K562 (cell line): Measurements from ENCODE around the gene TUBA1A. TPM values are rescaled to one million over a fixed set of nuclear protein-coding genes. Genes with fewer than 3 reads are reported as not detected.

ENCODE experiments used
- ADNP ChIP-seq: fragments of 200-800 bp; sonication (Bioruptor generic); IDR thresholded peaks from 2 replicates; pipeline ENCODE4 v1.6.1; 2016; ENCODE audit warnings: missing genetic modification characterization, missing compliant biosample characterization
- CGGBP1 ChIP-seq: fragments of 250-450 bp; sonication (Bioruptor Pico); IDR thresholded peaks from 2 replicates; pipeline ENCODE4 v1.9.0; 2021; ENCODE audit warnings: mild to moderate bottlenecking
- EP400 ChIP-seq: fragments of 450-650 bp; IDR thresholded peaks from 2 replicates; pipeline ENCODE4 v1.6.1; 2017; ENCODE audit warnings: antibody characterized with exemption, mild to moderate bottlenecking, moderate library complexity
- HLTF ChIP-seq: fragments of 450-650 bp; IDR thresholded peaks from 2 replicates; pipeline ENCODE4 v1.6.1; 2016
- KAT8 ChIP-seq: fragments of 450-650 bp; IDR thresholded peaks from 2 replicates; pipeline ENCODE4 v1.6.1; 2016; ENCODE audit warnings: low read depth, mild to moderate bottlenecking
- KDM1A ChIP-seq, 2 experiments: fragments of 450-650 bp; IDR thresholded peaks; 2 replicates each; pipeline ENCODE4 v1.6.1; 2016; ENCODE audit warnings: mild to moderate bottlenecking in 2 of 2
- KDM2B ChIP-seq: fragments of 250-450 bp; sonication (Bioruptor Pico); IDR thresholded peaks from 2 replicates; pipeline ENCODE4 v1.8.0; 2021; ENCODE audit warnings: mild to moderate bottlenecking, moderate library complexity
- NFRKB ChIP-seq: fragments of 450-650 bp; IDR thresholded peaks from 2 replicates; pipeline ENCODE4 v1.6.1; 2016; ENCODE audit warnings: low read depth
- PHF21A ChIP-seq: fragments of 450-650 bp; IDR thresholded peaks from 2 replicates; pipeline ENCODE4 v1.6.1; 2017; ENCODE audit warnings: low read depth, borderline replicate concordance
- POLR2AphosphoS2 ChIP-seq: IDR thresholded peaks from 2 replicates; pipeline ENCODE4 v1.6.1; 2012; ENCODE audit warnings: low read length, improper control_type of control experiment
- POU5F1 ChIP-seq: fragments of 150-350 bp; IDR thresholded peaks from 2 replicates; pipeline ENCODE4 v1.6.1; 2014; ENCODE audit warnings: borderline replicate concordance, low read length, low read depth, mild to moderate bottlenecking; ENCODE audit not compliant: partially characterized antibody
- SREBF2 ChIP-seq: sonication (generic); formaldehyde crosslinking; IDR thresholded peaks from 2 replicates; pipeline ENCODE4 v1.4.0; 2020; ENCODE audit warnings: mild to moderate bottlenecking, missing genetic modification reagents
- THRAP3 ChIP-seq: fragments of 450-650 bp; IDR thresholded peaks from 2 replicates; pipeline ENCODE4 v1.6.1; 2016; ENCODE audit warnings: mild to moderate bottlenecking, inconsistent platforms, borderline replicate concordance
- WHSC1 ChIP-seq: IDR thresholded peaks from one replicate; pipeline ENCODE4 v1.6.1; 2012; ENCODE audit warnings: low read length, control low read depth, inconsistent platforms
- ZNF274 ChIP-seq: IDR thresholded peaks from 2 replicates; pipeline ENCODE4 v1.6.1; 2011; ENCODE audit warnings: low read depth, mild to moderate bottlenecking, low read length, moderate library complexity, borderline replicate concordance
- ZNF436 ChIP-seq: fragments of 250-450, 450-650 bp; sonication (Bioruptor Pico); formaldehyde crosslinking; IDR thresholded peaks from 2 replicates; pipeline ENCODE4 v1.7.0; 2020; ENCODE audit warnings: mild to moderate bottlenecking
- ZNF717 ChIP-seq: fragments of 250-450 bp; sonication (Bioruptor Pico); IDR thresholded peaks from 2 replicates; pipeline ENCODE4 v1.5.0; 2021
- polyA plus RNA-seq, 8 experiments: library from polyadenylated mRNA; depleted of rRNA in 4 of 8; stranded (reverse) in 5 of 8; unstranded in 3 of 8; fragments of >200 nt; fragmentation: Nextera tagmentation in 2 of 8; fragmentation: Illumina TruSeq in 1 of 8; extraction: Ambion mirVana in 2 of 8; extraction: Trizol in 1 of 8; gene quantifications; 2 replicates each; pipeline versions ENCODE4 v1.2.1 to v1.2.3, GENCODE V29; 2011 to 2014; ENCODE audit warnings: inconsistent platforms in 1 of 8, missing spikeins in 1 of 8
- total RNA-seq, 7 experiments: library from RNA; depleted of rRNA in 6 of 7; stranded (reverse); fragments of >200 nt in 6 of 7; fragmentation: Illumina TruSeq in 2 of 7; extraction: Trizol in 2 of 7; gene quantifications; 2 replicates each; pipeline versions ENCODE4 v1.2.1 to v1.2.3, GENCODE V29; 2011 to 2021; ENCODE audit warnings: low replicate concordance in 1 of 7
- TF ChIP-seq, protein P1 (sequence below): fragments of 250-450 bp; sonication (Bioruptor Pico); IDR thresholded peaks from 2 replicates; pipeline ENCODE4 v1.4.0; 2020; ENCODE audit warnings: mild to moderate bottlenecking, moderate library complexity
- TF ChIP-seq, protein P2 (sequence below): sonication (generic); formaldehyde crosslinking; IDR thresholded peaks from 2 replicates; pipeline ENCODE4 v1.8.1; 2023; ENCODE audit warnings: mild to moderate bottlenecking, missing genetic modification reagents
- TF ChIP-seq, protein P3 (sequence below): fragments of 250-450 bp; sonication (Bioruptor Pico); IDR thresholded peaks from 2 replicates; pipeline ENCODE4 v1.9.0; 2021; ENCODE audit warnings: mild to moderate bottlenecking, inconsistent platforms
- TF ChIP-seq, protein P4 (sequence below): sonication (generic); formaldehyde crosslinking; IDR thresholded peaks from 2 replicates; pipeline ENCODE4 v1.4.0; 2020; ENCODE audit warnings: mild to moderate bottlenecking, missing genetic modification reagents

TUBA1A gene
- total and polyA plus RNA-seq, 9 of the 15 experiments (the other 6 are each of a cell fraction or from before 2014, with no cell fraction given), result 7.4 to 45.1 (median 11.9) TPM

- TF ChIP-seq, protein P1, sequence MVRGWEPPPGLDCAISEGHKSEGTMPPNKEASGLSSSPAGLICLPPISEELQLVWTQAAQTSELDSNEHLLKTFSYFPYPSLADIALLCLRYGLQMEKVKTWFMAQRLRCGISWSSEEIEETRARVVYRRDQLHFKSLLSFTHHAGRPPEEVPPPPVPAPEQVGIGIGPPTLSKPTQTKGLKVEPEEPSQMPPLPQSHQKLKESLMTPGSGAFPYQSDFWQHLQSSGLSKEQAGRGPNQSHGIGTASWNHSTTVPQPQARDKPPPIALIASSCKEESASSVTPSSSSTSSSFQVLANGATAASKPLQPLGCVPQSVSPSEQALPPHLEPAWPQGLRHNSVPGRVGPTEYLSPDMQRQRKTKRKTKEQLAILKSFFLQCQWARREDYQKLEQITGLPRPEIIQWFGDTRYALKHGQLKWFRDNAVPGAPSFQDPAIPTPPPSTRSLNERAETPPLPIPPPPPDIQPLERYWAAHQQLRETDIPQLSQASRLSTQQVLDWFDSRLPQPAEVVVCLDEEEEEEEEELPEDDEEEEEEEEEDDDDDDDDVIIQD (CRISPR knock-in tag), result no peak
- TF ChIP-seq POLR2AphosphoS2 (no peak), KAT8 (no peak), KDM1A (IDR thresholded peaks at IDR 0.05) (no peak), ZNF717 (CRISPR knock-in tag) (no peak), THRAP3 (0 out of 2 replicates have a peak, but pooled peaks have one; percentile 13), SREBF2 (no peak), POU5F1 (no peak), KDM2B (CRISPR knock-in tag) (no peak), PHF21A (no peak), CGGBP1 (CRISPR knock-in tag) (no peak), WHSC1 (no peak), ZNF436 (CRISPR knock-in tag) (no peak), NFRKB (0 out of 2 replicates have a peak, but pooled peaks have one; percentile 33), ZNF274 (no peak), EP400 (peak; percentile 40; the same call in 1 of the 2 replicates), ADNP (tag) (no peak), HLTF (peak; percentile 36; the same call in 1 of the 2 replicates)
- TF ChIP-seq, protein P2, sequence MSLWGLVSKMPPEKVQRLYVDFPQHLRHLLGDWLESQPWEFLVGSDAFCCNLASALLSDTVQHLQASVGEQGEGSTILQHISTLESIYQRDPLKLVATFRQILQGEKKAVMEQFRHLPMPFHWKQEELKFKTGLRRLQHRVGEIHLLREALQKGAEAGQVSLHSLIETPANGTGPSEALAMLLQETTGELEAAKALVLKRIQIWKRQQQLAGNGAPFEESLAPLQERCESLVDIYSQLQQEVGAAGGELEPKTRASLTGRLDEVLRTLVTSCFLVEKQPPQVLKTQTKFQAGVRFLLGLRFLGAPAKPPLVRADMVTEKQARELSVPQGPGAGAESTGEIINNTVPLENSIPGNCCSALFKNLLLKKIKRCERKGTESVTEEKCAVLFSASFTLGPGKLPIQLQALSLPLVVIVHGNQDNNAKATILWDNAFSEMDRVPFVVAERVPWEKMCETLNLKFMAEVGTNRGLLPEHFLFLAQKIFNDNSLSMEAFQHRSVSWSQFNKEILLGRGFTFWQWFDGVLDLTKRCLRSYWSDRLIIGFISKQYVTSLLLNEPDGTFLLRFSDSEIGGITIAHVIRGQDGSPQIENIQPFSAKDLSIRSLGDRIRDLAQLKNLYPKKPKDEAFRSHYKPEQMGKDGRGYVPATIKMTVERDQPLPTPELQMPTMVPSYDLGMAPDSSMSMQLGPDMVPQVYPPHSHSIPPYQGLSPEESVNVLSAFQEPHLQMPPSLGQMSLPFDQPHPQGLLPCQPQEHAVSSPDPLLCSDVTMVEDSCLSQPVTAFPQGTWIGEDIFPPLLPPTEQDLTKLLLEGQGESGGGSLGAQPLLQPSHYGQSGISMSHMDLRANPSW (CRISPR knock-in tag), result no peak
- TF ChIP-seq, protein P3, sequence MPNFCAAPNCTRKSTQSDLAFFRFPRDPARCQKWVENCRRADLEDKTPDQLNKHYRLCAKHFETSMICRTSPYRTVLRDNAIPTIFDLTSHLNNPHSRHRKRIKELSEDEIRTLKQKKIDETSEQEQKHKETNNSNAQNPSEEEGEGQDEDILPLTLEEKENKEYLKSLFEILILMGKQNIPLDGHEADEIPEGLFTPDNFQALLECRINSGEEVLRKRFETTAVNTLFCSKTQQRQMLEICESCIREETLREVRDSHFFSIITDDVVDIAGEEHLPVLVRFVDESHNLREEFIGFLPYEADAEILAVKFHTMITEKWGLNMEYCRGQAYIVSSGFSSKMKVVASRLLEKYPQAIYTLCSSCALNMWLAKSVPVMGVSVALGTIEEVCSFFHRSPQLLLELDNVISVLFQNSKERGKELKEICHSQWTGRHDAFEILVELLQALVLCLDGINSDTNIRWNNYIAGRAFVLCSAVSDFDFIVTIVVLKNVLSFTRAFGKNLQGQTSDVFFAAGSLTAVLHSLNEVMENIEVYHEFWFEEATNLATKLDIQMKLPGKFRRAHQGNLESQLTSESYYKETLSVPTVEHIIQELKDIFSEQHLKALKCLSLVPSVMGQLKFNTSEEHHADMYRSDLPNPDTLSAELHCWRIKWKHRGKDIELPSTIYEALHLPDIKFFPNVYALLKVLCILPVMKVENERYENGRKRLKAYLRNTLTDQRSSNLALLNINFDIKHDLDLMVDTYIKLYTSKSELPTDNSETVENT (CRISPR knock-in tag), result no peak
- TF ChIP-seq, protein P4, sequence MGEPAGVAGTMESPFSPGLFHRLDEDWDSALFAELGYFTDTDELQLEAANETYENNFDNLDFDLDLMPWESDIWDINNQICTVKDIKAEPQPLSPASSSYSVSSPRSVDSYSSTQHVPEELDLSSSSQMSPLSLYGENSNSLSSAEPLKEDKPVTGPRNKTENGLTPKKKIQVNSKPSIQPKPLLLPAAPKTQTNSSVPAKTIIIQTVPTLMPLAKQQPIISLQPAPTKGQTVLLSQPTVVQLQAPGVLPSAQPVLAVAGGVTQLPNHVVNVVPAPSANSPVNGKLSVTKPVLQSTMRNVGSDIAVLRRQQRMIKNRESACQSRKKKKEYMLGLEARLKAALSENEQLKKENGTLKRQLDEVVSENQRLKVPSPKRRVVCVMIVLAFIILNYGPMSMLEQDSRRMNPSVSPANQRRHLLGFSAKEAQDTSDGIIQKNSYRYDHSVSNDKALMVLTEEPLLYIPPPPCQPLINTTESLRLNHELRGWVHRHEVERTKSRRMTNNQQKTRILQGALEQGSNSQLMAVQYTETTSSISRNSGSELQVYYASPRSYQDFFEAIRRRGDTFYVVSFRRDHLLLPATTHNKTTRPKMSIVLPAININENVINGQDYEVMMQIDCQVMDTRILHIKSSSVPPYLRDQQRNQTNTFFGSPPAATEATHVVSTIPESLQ (CRISPR knock-in tag), result no peak
Measured at GRCh38 chr12:49200919-49201594, 12.2 kb upstream of the TUBA1A start (continued).
